GM21786 (cell line): ENCODE data around the gene PHACTR2.

Source experiments
- ATAC-seq: cut with Tn5 transposase; IDR thresholded peaks from one replicate; pipeline ENCODE4 v1.9.1; 2021; ENCODE audit not compliant: unreplicated experiment

The PHACTR2 gene

GRCh38 chr6:143674483-143675381 is 3.0 kb upstream of the PHACTR2 start:
- no peak for ATAC-seq

DNA sequence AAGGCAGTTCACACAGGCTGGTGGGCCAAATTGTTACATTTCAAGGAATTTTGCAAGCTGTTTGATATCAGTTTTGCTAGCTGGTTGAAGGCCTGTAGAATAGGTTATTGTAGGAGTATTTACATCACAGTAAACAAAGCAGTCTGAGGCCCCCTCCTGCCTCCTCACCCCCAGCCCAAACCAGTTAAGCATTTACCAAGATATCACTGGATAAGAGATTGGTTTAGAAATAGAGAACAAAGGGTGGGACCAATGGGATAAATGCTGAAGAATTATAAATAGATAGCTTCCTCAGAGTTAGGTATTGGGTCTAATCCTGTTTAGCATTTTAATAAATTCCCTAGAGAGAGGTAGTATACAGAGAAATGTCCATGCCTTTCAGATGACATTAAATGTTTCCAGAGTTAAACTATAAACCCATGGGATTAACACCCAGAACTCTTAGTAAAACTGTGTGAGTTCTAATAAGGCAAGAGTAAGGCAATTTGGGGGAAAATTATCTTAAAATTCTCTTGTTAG is 2.3 kb upstream of the PHACTR2 start:
- no peak for ATAC-seq

DNA sequence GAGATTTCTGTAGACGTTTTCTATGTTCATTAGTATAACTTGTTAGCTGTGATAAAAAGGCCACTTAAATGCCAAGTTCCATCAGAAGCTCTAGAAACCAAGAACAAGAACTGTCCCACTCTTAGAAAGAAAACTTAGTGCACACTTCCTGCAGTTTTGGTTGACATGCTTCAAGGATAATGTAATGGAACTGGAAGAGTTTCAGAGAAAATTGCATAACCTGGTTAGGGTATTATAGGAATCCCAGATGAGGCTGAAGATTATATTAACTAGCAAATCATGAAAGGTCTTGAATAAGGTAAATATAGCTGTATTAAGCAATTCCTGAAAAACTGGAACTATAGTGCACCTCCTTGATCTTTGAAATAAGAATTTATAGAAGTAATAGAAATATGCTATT is 1.8 kb upstream of the PHACTR2 start:
- no peak for ATAC-seq

GRCh38 chr6:143676437-143677045 is 1.2 kb upstream of the PHACTR2 start:
- no peak for ATAC-seq

- no peak for ATAC-seq
Measured at GRCh38 chr6:143677577-143677890, 231 bp upstream of the PHACTR2 start.

- ATAC-seq: no peak
Measured at GRCh38 chr6:143679041-143679440, 1.3 kb downstream of the PHACTR2 start.

DNA sequence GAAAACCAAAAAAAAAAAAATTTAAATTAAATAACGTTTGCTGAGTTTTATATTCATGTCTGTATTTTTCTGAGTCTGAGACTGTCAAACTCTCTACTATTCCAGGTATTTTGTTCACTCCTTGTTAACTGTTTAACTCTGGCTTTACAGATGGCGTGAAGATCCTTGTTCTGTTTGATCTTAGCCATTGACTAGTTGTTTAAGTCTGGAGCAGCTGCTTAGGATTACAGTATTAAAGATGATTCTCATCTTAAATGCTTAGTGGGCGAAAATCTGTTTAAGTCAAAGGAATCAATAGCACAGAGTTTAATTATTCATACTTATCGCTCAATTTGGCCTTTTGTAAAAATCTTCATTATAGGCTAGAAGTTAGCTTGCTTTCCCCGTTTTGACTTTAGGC is 2.4 kb downstream of the PHACTR2 start:
- ATAC-seq: no peak

GRCh38 chr6:143682805-143683204 is 5.0 kb downstream of the PHACTR2 start:
- no peak for ATAC-seq

DNA sequence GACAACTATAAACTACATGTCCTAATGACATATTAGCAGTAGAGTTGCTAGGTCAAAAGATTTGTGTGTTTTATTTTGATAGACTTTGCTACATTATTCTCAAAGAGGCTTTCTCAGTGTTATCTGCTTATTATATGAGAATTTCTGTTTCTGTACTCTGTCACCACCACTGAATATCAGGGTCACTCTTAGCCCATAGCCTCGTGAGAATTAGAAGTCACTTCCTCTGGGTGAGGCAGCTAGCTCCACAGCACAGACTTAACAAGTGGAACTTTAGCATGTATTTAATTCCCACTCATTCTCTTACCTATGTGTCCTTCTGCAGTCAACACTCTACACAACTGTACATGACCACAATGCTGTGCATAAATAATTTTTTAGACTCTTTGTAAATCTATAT is 6.7 kb downstream of the PHACTR2 start:
- no peak for ATAC-seq

DNA sequence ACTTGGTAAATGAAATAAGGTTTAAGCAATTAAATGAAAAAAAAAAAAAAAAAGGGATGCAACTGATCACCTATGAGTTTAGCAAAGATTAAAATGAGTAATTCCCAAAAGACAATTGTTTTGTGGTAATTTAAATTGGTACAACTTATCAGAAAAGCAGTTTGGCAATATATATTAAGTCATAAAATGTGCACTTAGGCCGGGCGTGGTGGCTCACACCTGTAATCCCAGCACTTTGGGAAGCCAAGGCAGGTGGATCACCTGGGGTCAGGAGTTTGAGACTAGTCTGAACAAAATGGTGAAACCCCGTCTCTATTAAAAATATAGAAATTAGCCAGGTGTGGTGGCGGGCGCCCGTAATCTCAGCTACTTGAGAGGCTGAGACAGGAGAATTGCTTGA is 7.9 kb downstream of the PHACTR2 start:
- no peak for ATAC-seq

DNA sequence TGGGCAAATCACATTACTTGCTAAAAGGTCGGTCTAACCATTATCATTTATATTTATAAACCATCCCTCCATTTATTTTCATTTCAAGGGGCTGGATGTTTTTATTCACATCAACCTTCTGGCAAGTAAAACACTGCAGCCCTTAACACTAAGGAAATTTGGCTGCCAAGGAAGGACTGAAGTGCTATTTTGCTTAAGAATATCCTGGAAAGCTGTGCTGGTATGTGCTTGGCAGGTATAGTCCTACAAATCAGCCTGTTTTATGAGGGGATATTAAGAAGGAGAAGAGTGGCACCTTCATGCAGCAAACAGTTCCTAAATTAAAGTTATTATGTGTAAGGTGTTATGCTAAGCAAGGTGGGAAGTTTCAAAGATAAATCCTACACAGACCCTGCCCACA is 9.8 kb downstream of the PHACTR2 start:
- no peak for ATAC-seq

DNA sequence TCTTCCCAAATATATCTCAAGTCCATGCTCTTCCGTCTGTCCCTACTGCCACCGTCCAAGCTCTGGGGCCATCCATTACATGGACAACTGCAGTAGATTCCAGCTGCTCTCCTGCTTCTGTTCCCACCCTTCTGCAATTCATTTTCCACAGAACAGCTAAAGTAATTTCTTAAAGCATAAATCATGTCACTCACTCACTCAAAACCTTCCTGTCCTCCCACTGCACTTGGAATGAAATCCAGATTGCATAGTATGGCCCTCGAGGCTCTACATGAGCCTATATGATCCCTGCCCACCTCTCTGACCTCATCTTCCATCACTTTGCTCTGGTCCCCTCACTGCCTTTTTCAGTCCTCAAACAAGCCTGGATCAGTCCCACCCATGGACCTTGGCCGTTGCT is 10.9 kb downstream of the PHACTR2 start:
- no peak for ATAC-seq

DNA sequence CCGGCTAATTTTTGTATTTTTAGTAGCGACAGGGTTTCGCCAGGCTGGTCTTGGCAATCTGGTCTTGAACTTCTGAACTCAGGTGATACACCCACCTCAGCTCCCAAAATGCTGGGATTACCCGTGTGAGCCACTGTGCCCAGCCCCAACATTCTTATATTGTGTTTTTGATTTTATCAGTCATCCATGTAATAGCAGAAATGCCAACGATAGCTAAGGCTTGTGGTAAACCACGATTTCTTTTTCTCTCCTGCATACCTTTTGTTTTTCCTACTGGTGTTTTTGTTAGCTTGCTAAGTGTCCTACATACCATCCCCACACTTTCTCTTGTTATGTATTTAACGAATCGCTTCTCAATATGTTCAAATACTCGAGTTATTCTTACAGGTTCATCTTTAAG is 12.1 kb downstream of the PHACTR2 start:
- no peak for ATAC-seq

GRCh38 chr6:143691155-143691554 is 13.4 kb downstream of the PHACTR2 start:
- no peak for ATAC-seq

- ATAC-seq: no peak
Measured at GRCh38 chr6:143691900-143692636, 14.3 kb downstream of the PHACTR2 start.

GRCh38 chr6:143692696-143693095 is 14.9 kb downstream of the PHACTR2 start:
- no peak for ATAC-seq

DNA sequence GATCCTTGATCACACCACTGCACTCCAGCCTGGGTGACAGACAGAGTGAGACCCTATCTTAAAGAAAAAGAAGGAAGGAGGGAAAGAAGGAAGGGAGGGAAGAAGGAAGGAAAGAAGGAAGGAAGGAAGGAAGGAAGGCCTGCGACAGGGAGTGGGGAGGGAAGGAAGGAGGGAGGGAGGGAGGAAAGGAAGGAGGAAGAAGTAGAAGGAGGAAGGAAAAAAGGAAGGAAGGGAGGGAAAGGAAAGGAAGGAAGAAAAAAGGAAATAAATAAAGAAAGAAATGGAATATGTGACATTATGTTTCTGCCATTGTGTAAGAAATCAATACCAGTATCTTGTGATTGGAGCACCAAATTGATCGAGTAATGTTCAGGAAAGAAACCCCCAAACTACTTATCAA is 16.2 kb downstream of the PHACTR2 start:
- no peak for ATAC-seq

- no peak for ATAC-seq
Measured at GRCh38 chr6:143694560-143694959, 16.8 kb downstream of the PHACTR2 start.

GRCh38 chr6:143695130-143695968 is 17.6 kb downstream of the PHACTR2 start:
- no peak for ATAC-seq

DNA sequence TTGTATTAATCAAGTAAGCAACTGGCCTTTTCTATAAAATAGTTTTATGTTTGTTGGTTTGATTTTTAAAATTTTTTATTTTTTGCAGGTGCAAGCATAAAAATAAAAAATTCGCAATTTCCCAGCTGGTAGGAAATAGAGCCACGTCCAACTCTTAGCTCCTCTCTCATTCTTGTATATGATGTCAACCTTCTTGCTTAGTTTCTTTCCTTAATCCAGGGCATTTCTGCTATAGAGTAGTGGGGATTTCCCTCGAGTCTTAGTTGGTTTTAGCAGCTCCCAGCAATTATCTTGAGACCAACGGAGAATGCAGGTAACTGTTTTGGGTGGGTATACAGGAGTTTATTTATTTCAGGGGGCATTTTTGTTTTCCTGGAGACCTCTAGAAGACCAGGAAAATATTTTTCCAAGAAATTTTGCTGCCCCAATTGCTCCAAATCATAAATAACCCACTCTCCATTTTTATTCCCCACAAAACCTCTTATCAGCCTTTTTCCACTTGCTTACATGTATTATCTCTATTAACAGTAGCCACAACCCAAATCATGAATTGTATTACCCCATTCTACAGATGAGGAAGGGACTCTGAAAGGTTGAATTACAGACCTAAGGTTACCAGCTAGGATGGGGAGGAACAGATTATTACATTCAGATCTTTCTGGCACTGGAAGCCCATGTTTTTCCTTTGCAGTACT is 18.4 kb downstream of the PHACTR2 start:
- ATAC-seq: no peak
